Measurements from ENCODE around the gene MCC.

Gene MCC

DNA sequence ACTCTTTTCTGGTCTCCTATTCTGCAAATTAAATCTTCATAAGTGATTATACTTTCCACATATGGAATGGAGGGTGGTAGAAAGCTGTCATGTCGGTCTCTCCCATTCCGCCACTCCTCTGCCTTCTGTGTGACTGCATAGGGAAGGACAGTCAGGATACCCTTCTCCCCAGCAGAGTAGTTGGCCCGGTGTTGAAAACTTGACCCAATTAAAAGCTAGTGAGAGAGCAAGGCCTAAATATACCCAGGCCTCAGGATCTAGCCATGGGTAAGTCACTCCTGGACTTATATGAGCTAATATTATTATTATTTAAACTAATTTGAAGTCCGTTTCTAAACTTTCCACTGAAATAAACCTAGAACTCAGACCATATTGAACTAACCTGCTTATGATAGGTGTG is 248.2 kb downstream of the MCC start:
- DNase-seq = no peak

DNA sequence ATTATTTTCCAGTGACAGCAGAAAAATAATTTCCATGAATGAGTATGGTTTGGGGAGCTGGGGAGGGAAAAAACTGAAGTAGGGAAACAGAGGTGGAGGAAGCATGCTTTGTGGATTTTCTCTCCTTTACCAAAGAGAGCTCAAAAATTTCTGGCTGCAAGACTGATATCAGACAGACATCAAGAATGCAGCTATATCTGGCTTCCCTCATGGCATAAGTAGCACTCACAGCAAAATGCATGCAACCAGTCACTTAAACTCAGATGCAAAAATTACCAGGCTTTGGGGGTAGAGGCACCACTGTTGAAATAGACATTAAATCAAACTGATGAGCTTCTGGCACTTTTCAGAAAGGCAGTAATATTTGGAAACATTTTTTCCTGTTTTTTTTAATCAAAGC is 250.4 kb downstream of the MCC start:
- no peak for DNase-seq

DNA sequence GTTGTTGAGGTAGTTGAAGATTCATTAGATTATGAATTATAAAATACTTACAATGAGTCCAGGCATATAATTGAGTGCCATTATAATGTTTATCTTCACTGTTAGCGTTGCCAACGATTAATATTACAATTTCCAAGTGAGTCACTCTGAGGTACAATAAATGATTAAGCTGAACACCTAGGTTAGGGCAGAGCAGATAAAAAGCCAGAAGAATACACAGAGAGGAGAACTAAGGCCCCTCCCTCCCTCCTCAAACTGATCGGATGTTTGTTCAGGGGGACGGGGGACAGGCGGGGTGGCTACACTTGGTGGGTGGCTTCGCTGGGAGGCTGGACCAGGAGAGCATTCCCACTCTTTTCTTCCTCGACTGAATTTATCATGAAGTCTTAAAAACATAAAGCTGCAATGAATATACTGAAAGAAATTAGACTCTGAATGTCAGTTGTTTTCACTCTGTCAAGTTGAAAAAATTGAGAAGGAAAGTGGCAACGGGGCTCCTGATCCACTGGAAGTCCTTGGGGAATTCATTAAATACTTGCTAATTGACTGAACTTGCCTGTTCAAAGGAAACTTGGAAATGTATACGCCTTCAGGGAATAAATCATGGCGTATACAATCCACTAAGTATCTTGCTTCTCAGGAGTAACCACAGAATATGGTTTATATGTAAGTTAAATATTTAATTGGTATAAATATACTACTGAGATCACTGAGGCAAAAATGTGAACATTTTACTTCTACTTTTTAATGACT is 251.5 kb downstream of the MCC start:
- DNase-seq = no peak

DNA sequence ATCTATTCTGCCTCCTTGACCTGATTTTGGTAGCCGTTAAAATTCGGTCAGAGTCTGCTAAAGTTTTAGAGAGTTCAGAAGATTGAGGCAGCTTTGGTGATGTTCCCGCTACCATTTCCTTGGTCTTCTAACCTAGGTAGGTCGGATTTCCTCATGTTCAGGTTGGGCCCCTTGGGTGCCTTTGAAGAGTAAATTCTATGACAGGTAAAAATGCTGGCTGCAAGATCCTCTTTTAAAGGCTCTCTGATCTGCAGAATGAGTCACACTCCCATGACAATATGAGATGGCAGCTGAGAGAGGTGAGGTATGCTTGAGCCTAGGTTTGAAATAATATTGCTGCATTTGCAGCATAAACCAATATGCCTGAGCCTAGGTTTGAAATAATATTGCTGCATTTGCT is 252.4 kb downstream of the MCC start:
- no peak for DNase-seq

DNA sequence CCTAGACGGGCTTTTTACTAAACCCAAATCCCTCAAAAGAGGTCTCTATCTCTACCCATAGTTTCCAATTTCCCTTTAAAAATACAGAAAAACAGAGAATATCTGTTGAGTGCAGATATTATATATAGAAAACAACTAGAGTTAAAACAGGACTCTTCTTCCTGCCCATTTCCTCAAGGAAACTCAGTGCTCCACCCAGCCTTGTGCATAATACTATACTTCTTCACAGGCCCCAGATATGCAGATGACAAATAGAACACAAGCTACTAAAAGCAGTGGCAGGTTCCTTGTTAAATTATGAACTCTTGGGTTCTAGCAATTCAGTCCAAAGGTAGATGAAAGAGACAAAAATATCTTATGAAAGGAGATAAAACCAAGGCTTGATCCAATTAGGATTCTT is 253.7 kb downstream of the MCC start:
- no peak for DNase-seq

DNA sequence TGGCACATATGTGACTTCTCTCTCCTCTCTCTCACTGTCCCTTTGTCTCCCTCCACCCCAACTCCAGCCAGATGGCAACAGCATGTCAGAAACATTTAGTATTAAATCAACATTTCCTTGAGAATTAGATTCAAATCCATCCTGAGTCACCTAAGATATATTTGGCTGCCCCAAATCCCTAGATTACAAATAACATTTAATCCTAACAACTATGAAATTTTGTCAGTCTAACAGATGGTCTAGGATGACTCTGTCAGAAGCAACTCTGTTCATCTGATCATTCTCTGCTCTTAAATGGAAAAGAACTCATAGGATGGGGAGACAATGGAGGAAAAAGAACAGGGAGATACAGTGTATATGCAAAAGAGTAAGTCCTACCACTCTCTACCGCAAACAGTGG is 254.6 kb downstream of the MCC start:
- DNase-seq = no peak

DNA sequence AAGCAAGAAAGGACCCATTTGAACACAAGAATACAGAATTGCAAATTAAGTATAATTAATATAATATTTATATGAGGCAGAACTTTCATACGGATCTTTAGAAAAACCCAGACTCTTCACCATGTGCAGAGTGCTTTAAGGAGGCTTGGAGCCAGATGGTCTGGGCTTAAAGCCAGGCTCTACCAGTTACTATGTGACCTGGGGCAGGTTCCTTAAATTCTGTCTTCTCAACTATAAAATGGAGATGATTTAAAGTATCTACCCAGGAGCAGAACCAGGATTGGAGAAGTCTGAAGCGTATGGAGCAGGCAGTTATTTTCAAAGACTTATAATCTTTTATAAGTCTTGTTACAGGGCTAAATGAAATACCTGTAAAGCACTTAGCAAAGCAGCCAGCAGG is 255.6 kb downstream of the MCC start:
- no peak for DNase-seq

GRCh38 chr5:113232221-113232620 is 256.0 kb downstream of the MCC start:
- DNase-seq = no peak

DNA sequence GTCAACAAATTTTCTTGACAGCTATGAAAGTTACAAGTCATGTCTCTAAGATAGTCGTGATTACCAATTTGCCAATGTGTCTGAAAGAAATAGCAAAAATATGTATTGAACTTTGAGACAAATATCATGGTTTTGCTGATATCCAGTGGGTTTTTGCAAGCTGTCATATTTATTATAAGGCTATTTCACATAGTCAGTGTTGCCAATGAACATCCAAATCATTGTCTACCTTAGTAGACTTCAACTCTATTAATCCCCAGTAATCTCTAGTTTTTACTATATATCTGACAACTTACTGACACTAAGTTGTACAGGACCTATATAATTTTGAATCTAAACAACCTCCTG is 256.6 kb downstream of the MCC start:
- DNase-seq = no peak

GRCh38 chr5:113230711-113231652 is 257.3 kb downstream of the MCC start:
- DNase-seq = no peak

DNA sequence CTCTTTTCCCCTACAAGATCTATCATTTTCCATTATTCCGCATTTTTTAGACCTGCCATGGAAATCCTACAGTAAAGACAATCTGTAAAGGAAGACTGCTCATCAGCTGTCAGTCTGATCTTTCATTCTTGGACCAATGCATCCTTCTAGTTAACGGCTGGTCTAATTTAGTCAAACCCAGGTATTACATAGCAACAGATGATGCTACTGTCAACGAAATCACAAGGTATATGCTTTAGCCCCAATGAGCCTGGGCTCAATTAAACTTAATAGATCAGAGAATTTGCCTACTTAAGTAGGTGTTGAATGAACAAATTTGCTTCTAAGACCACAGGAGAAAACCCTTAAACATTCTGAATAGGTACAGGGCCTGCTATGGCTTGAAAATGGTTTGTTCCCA is 260.5 kb downstream of the MCC start:
- no peak for DNase-seq

DNA sequence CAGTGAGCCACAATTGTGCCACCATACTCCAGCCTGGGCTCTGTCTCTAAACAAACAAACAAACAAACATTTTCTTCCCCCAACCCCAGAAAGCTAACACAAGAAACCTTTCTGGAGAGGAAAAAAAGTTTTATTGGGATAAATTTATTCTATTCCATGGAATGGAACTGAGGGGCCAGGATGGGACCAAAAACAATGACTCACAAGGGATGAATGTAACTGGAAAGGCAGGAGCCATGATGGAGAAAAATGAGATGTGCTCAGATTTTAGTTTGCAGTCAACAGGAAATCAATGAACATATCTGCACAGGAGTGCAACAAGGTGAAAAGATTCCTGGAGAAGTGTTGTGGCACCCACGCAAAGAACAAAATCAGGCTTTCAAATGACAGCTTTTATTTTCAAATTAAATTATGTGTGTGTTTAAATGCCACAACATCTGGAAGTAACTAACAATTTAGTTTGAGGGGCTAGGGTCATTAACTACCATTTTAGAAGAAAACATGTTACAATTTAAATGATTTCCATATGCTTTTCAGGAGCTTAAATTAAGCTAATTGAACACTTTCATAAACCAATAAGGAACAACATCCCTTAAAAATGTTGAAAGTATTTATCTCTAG is 262.0 kb downstream of the MCC start:
- DNase-seq = no peak

DNA sequence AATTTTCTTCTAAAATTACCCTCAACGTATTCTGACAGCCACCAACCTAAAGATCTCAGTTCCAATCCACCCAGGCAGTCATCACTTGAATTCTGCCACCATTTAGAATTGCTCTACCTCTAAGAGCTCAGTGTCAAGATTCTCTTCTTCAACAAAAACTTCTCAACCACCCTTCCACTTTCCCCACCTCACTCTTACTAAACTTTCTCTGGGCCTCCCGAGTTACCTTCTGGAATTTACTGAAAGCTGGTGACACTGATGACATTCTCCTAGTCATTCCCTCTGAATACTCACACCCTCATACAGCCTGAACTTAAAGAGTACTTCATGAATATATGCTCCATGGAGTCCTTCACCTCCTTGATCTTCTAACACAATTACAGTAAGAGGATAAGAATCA is 263.0 kb downstream of the MCC start:
- DNase-seq = no peak

- DNase-seq = no peak
Measured at GRCh38 chr5:113224605-113225065, 263.6 kb downstream of the MCC start.

DNA sequence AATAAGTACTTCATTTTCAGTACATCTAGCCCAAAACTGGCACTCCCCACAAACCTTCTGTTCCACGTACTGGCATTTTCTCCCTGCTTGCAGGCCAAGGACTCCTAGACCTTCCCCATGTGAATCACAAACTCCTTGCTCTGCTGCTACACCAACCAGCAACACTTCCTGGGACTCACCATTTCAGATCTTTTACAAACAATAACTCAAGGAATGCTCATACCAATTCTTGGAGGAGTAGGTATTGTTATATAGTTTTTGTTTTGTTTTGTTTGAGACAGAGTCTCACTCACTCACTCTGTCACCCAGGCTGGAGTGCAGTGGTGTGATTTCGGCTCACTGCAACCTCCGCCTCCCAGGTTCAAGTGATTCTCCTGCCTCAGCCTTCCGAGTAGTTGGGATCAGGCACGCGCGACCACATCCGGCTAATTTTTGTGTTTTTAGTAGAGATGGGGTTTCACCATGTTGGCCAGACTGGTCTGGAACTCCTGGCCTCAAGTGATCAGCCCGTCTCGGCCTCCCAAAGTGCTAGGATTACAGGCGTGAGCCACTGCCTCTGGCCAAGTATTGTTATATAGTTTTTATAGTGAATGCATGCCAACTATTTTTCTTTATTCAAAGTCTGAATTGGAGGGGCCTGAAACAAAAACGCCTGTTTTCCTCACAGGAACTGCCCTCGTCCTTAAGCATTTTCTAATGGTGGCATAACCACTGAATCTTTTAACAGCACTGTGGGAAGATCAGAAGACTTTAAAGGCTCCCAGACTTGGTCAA is 264.2 kb downstream of the MCC start:
- no peak for DNase-seq

DNA sequence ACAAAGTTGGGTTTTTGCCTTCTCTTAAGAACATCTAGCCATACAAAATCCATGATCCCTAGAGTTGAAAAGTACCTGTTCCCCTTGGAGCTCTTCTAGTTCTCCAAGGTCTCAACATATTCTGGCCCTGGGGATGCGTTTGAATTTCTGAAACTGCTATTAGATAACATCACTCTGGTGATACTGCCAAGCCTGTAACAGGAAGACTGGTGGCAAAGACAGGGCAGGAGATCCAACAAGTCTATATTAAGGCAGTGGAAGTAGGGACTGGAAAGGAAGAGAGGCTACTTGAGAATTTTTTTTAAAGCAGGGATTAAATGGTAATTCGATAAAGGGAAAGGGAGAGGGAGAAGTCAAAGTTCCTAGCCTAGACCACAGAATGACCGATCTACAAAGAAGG is 264.9 kb downstream of the MCC start:
- DNase-seq = no peak

DNA sequence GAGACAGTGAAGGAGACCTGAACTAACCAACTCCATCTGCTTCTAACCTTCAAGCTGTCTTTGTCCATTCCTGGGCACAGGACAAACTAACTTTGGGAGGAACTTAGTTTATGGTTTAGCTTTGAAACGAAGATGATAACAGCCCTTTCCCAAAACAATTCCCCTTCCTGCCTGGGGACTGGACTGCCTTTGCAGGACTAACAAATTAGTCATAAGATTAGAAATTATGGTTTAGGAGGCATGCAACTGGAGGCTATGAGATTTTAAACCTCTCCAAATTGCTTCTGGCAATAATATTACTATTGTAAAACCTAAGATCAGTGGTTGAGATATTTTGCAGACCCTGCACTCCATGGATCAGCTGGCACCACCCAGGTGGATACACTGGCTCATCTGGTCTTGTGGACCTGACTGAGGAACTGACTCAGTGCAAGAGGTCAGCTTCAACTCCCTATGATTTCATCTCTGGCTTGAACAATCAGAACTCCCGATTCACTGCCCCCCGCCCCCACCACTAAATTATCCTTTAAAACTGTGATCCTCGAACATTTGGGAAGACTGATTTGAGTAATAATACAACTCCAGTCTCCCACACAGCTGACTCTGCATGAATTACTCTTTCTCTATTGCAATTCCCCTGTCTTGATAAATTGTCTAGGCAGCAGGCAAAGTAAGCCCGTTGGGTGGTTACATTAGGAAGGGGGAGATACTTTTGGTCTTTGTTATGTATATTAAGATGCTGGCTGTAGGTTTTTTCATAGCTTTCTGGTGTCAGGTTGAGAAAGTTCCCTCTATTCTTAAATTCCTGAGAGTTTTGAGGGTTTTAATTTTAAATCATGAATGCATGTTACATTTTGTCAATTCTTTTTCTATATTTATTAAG is 266.7 kb downstream of the MCC start:
- DNase-seq = no peak

DNA sequence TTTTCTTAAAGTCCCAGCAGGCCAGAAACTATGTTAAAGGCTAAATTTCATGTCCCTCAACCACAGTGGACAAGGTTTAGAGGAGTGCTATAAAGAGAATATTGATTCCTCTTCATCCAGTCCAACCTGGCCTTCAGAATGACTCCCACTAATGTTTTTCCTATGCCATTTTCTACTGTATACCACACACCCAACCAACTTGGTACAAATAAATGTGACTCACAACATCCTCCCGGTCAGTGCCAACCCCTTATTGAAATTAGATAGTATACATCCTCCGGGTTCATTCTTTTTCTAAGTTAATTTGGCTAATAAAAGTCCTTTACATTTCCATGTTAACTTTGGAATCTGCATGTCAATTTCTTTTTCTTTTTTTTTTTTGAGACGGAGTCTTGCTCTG is 268.6 kb downstream of the MCC start:
- DNase-seq = no peak

GRCh38 chr5:113218906-113219517 is 269.2 kb downstream of the MCC start:
- DNase-seq = no peak

DNA sequence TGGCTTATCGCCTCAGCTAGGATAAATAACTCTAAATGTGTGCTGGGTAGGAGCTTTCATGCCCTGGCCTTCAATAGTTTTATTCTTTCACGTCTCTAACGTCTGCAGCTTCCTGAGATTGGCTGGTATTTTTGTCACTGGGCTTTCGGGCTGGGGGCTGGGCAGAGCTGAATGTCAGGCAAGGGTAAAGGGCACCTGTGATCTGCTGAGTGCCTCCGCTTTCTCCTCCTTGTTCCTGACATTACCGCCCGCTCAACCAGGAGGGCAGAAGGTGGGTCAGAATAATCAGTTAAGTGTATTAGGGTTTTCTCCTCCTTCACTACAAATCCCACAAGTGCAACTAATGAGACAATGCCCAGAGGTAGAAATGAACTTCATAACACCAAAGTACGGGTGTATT is 270.1 kb downstream of the MCC start:
- DNase-seq = no peak

DNA sequence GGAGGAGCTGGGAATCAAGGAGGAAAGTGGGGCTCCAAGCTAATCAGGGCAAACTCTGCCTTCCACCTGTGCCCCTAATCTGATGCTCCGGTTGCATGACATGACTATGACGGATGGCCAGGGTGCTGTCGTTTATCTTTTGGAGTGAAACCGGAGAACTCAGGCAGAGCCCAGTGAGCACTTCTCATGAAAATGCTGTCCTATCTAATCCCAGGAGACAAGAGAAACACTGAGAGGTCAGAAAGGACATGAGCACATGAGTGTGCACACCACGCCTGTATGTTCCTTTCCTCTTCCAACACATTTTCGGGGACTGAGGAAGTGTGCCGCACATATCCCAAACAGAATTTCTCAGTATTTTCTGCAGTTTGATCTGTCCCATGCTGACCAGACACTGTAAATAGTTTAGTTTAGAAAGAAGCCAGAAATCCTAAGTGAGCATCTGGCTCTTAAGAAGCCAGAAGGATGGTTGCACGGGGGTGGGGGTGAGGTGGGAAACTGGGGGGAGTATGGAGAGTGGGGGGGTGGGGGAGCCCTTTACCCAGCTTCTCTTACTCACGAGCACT is 270.6 kb downstream of the MCC start:
- no peak for DNase-seq
